Measurements from ENCODE around the gene RNF187.
A peak's percentile ranks its signal among the peaks of the same experiment; 100 is the strongest.
"Not testable (repeated sequence)": the region's sequence is repeated elsewhere in the genome, so short reads cannot be mapped to it uniquely, and the experiment has no call there.

RNF187 gene

GRCh38 chr1:228462560-228462959, 24.6 kb upstream of the RNF187 start:
- DNase-seq, result no peak

GRCh38 chr1:228463009-228463558, 24.1 kb upstream of the RNF187 start:
- DNase-seq, result no peak

DNA sequence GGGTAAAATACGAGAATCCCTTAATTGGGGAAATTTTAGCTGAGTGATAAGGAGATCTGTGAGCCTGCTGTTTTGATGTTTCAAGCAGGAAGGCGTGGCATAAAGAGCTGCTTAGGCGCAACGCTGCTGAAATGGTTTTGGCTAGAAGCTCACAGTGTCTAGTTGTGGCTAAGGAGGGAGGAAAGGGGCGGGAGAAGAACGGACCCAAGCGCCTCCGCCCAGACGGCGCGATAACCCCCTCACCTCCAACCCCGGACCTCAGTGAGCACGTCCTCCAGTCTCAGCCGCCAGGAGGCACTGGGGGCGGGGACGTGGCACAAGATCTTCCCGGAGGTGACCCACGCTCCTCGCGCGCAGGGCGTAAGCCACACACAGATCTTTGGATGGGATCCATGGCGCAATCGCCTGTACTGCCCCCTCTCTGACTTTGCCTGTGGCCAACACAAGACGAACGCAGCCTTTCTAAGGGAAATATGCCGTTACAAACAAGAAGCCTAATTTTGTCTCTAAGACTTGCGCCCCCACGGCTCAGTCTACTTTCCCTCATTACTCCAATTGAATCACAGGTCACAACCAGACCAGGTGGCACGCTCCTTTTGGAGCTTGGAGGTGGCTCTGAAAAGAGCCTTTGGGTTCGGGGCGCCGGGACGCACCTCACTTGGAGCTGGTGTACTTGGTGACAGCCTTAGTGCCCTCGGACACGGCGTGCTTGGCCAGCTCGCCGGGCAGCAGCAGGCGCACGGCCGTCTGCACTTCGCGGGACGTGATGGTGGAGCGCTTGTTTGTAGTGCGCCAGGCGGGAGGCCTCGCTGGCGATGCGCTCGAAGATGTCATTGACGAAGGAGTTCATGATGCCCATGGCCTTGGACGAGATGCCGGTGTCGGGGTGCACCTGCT, 23.4 kb upstream of the RNF187 start:
- peak; percentile 62 for DNase-seq

GRCh38 chr1:228464487-228464983, 22.6 kb upstream of the RNF187 start:
- peak; percentile 71 for DNase-seq

GRCh38 chr1:228465141-228465540, 22.0 kb upstream of the RNF187 start:
- DNase-seq, result no peak

DNA sequence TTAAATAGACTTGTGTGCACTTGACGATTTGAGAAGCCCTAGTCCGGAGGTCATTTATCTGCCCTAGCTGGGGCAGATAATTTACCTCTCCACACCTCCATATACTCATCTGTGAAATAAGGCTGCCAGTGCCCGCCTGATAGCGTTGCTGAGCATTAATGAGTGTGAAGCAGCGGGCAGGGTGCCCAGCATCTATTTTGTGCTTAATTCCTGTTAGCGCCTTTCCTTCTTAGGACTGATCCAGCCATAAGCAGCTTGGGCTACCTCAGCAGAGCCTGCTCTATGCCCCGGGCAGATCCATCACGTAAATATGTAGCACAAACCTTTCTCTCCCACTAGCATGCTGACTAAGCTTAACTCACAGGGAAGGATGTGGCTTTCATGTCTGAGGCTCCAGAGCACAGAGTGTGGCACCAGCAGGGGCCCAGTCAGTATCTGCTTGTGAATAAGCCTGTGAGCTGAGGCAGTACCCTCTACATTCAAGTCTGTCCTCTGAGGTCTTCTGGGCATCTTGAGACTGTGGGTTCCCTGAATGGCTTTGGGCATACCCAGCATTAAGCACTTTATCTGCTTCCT, 21.5 kb upstream of the RNF187 start:
- no peak for DNase-seq

GRCh38 chr1:228468188-228468587, 19.0 kb upstream of the RNF187 start:
- not testable (repeated sequence) for DNase-seq

DNA sequence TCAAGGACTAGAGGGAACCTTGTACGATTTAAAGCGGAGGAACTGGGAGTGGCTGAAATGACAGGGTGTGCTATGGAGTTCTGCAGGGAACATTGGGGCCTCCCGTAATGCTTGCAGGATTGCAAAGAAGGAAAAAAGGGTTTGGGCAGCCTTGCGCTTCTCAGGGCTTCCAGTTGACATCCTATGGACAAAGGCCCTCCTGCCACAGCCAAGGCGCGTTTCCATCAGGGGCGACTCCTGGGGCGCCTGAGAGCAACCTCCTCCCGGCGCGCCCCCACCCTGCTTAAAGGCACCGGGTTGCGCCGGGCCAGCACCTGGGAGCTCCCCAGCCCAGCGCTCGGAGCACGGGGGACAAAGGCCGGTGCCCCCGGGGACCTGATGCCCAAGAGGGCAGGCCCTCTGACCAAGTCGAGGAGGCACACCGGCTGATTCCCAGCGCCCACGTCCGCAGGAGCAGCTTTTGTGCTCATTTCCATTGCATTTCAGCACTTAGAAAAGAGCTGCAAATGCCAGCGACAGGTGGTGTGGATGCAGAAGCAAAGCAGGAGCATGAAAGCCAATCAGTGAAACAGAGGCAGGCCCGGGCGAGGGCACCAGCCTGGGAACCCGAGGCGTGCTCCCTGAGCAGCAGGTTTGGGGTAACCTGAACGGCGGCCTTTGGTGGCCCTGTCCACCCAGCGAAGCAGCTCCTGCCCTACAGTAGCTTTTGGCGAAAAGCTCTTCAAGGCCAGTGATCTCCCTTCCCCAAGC, 17.6 kb upstream of the RNF187 start:
- no peak for DNase-seq

GRCh38 chr1:228471154-228471761, 15.9 kb upstream of the RNF187 start:
- no peak for DNase-seq

GRCh38 chr1:228471762-228472398, 15.3 kb upstream of the RNF187 start:
- peak; percentile 69 for DNase-seq

GRCh38 chr1:228472655-228473054, 14.5 kb upstream of the RNF187 start:
- DNase-seq, result peak; percentile 69

- no peak for DNase-seq
Measured at GRCh38 chr1:228474507-228474906, 12.7 kb upstream of the RNF187 start.

DNA sequence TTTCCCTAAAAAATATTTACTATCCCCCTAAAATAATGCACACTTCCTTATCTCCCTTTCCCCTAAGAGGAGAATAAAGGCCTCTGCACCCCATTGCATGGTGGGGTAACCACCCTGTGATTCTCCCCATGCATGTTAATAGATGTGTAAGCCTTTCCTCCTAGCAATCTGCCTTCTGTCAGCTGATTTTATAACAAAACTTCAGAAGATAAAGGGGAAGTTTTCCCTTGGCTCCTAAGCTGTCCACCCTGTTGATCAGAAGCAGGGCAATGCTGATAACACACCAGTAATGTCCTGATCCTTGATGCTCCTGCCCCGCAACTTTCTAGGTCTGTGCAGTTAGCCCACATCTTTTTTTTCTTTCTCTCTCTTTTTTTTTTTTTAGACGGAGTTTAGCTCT, 11.4 kb upstream of the RNF187 start:
- DNase-seq, result no peak

DNA sequence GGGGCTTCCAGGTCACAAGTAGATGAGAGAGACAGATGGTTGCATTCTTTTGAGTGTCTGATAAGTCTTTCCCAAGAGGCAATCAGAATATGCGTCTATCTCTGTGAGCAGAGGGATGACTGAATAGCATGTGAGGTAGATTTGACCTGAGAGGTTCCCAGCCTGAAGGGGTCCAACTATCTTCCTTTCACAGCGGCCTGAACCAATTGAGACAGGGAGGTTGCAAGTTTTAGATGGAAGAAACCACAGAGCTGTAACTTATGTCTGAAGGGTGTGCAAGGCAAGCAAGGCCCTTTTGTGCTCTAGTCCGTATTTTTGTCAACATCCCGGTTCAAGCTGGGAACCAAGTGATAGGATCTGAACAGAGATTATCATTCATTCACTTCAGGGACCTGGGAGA, 9.9 kb upstream of the RNF187 start:
- DNase-seq, result no peak

DNA sequence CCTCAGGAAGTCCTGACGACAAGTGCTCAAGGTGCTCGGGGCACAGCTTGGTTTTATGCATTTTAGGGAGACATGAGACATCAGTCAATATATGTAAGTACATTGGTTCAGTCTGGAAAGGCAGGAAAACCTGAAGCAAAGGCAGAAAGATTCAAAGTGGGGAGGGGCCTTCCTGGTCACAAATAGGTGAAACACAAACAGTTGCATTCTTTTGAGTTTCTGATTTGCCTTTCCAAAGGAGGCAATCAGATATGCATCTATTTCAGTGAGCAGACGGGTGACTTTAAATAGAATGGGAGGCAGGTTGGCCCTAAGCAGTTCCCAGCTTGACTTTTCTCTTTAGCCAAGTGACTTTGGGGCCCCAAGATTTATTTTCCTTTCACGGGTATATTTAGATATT, 8.9 kb upstream of the RNF187 start:
- DNase-seq, result no peak

GRCh38 chr1:228478912-228479711, 8.1 kb upstream of the RNF187 start:
- DNase-seq, result no peak

DNA sequence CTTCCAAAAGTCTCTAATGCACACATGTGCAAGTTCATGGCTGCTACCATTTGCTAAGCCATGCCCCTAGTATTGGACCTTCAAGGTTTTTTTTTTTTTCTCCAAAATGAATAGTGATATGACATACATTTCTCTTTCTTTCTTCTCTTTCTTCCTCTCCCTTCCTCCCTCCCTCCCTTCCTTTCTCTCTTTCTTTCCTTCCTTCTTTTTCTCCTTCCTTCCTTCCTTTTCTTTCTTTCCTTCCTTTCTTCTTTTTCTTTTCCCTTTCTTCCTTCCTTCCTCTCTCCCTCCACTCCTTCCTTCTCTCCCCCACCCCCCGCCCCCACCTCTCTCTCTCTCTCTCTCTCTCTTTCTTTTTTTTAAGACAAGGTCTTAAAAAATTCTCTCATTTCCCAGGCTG, 3.4 kb upstream of the RNF187 start:
- DNase-seq, result no peak

DNA sequence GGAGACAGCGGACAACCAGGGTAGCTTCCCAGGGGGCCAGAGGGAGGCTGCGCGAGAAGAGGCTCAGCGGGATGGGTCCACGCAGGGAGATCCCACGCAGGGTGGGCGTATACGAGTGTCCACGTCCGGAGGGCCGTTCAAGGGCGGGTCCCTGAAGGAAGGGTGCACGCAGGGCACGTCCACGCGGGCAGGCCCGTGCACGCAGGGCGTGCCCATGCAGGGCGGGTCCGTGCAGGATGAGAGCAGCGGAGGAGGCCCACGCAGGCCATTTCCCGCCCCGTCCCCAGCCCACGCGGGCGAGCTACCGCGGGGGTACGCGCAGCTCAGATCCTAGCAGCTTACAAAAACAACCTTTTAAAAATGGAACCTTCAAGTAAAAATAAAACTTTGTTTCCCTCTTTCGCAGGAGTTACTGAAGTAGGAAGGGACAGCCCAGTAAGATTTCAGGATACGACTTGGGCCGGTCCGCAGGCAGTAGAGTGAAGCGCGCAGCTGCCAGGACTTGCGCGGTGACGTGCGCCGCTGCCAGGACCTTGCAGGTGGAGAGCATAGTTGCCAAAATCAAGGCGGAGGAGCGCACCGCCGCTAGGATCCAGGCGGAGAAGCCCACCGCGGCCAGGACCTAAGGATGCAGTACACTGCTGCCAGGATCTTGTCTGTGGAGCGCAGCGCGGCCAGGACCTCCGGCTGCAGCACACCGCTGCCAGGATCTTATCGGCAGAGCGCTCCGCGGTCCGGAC, 416 bp upstream of the RNF187 start:
- DNase-seq, result peak; percentile 89

DNA sequence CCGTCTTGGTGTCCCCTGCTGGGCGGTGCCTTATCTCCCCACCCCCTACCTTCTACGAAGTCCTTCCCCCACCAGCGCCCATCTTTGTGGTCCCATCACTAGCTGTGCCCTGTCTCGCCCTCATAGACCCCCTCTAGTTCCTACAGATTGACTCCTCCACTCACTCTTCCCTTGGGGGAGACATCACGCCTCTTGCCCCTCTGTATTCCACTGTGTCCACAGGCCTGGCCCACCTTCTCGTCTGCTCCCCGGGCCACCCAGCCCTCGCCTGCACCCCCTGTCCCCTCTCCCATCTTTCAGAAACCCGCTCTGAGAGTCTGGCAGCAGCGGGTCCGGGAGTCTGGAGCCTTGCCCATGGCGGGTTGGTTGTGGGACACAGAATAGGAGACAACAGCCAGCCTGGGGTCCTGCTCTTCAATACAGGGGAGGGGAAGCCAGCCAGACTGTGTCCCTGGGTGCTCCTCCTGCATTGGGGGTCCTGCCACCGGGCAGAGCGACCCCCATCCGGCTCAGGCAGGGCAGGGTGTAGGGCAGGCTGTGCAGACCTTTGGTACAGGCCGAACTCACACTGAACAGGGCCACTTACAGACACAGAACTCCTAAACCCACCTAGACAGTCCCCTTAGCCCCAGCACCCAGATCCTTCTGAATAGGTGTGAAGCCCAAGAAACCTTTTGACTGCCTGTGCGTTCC, 1.1 kb downstream of the RNF187 start:
- no peak for DNase-seq

All from suppressor macrophage treated with lipopolysaccharide for 4 hours (primary cell).